Activated naive CD8-positive, alpha-beta T cell treated with anti-CD3 and anti-CD28 coated beads, Interleukin-2, amount 50 U/mL, for 24 hours (primary cell): ENCODE measurements around the gene RREB1.

ENCODE experiments used
- ATAC-seq: fragments of 150-1000 bp; cut with Tn5 transposase; one replicate; pipeline ENCODE4 v1.10.0; 2021
- DNase-seq: peaks from one replicate; pipeline ENCODE4 v3.0.0; 2021
- H3K27ac Mint-ChIP-seq: one replicate; pipeline ENCODE4 v1.8.0; 2021; ENCODE audit warnings: mild to moderate bottlenecking, mixed read lengths
- H3K27me3 Mint-ChIP-seq: one replicate; pipeline ENCODE4 v1.8.0; 2021; ENCODE audit warnings: mixed read lengths
- H3K36me3 Mint-ChIP-seq: one replicate; pipeline ENCODE4 v1.8.0; 2021; ENCODE audit warnings: low read depth, mixed read lengths
- H3K4me1 Mint-ChIP-seq: one replicate; pipeline ENCODE4 v1.8.0; 2021; ENCODE audit warnings: mixed read lengths
- H3K4me3 Mint-ChIP-seq: one replicate; pipeline ENCODE4 v1.8.0; 2021; ENCODE audit warnings: mild to moderate bottlenecking, moderate library complexity, mixed read lengths
- H3K9me3 Mint-ChIP-seq: one replicate; pipeline ENCODE4 v1.8.0; 2021; ENCODE audit warnings: mixed read lengths

RREB1 gene

DNA sequence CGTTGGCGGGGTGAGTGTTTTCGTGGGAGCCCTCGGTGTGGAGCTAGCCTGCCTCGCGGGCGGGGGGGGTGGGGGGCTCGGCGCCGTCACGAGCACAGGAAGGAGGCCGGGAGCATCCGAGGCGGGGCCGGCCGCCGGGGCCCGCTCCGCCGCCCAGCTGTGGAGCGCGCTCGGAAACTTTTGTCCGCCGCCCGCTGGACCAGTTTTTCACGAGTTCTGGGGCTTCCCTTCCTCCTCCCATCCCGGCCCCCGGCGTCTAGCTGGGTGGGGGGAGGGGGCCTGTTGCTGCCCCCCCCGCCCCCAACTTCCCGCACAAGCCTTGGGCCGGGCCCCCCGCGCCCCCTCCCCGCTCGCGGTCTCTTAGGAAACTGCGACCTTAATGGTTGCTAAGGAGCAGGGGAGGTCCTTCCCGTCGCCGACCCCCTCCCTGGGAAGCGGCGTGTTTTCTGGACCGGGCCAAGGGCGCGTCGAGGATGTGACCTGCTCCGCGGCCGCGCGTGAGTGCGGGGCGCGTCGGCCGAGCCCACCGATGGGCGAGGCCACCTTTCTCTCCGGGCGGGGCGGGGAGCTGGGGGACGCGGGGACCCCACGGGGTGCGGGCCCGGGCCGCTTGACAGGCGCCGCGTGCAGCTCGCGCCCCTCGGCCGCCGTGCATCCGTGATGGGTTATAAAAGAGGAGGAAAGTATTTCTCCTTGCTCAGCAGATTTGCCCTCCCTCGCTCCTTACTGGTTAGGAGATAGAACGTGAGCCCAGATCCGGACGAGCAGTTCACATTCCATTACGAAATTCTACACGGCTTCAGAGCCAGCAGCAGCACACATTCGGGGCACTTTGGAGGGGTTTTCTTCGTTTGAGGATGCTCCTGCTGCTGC is 1.4 kb downstream of the RREB1 start:
- DNase-seq (peak; percentile 46), ATAC-seq (peak; percentile 4)
- peaks cover 58% of the 10 kb centered on the region for H3K4me1 Mint-ChIP-seq
- peaks cover 2% of the 10 kb centered on the region for H3K36me3 Mint-ChIP-seq
- no peaks in the 10 kb centered on the region for H3K9me3 Mint-ChIP-seq
- peak overlapping the region; percentile 82 for H3K27ac Mint-ChIP-seq
- no peaks in the 10 kb centered on the region for H3K27me3 Mint-ChIP-seq
- peak overlapping the region; percentile 88 for H3K4me3 Mint-ChIP-seq

DNA sequence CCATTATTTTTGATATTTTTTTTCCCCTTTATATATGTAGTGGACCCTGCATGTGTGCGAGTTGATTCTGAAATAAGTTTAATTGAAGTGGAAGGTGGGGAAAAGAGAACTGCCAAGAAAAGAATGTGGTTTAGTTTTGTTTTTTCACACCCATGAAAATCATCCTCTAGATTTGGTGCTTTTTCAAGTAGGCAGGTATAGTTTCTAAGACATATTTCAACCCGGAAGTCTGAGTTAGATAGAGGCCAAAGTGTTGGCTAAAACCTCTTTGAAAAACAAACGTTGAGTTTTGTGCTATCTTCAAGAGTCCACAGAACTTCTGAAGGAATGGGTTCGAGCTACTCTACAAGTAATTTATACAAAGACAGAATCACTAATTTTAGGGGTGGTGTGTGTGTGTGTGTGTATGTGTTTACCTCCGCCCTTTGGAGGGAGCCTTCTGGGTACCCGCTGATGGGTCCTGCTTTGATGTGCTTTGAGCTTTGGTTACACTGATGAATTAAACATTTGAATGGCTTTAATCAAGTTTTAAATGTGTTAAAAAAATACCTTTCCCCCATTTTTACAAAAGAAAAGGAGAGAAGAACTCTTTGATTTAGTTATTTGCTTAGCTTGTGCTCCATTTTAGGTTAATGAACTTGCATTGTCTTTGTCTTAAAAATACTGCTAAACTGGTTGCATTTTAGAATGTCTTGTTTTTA is 2.5 kb downstream of the RREB1 start:
- peaks cover 69% of the 10 kb centered on the region for H3K4me1 Mint-ChIP-seq
- no peaks in the 10 kb centered on the region for H3K27me3 Mint-ChIP-seq
- H3K9me3 Mint-ChIP-seq: no peaks in the 10 kb centered on the region
- DNase-seq: no peak
- ATAC-seq: no peak
- H3K4me3 Mint-ChIP-seq: peak overlapping the region; percentile 88
- peak overlapping the region; percentile 82 for H3K27ac Mint-ChIP-seq
- peaks cover 2% of the 10 kb centered on the region for H3K36me3 Mint-ChIP-seq

DNA sequence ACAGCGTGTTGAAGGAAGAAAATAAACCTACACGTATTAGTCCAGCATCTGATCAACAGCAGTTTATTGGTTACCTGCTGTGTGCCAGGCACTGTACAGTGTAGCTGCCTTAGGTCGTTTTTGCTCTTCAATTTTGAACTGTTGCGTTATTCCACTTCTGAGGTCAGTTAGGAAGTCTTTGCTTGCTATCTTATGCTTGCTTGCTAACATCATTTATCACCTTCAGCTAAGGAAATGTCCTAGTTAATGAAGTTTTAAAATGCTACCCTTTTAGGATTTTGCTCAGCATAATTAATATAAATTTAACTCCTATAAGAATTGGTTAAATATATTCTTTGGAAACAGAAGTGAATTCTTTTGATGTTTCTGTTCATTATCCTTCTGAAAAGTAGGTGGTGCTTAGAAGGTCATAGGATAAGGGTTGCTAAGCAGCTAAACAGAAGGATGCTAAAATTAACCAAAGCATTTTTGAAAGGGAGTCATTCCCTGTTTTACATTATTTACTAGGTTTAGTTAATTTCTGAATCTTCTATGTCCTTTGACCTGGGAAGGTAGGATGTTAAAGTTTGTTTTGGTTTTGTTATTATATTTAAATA is 3.4 kb downstream of the RREB1 start:
- H3K4me3 Mint-ChIP-seq: no peak overlapping the region
- H3K27me3 Mint-ChIP-seq: no peaks in the 10 kb centered on the region
- no peaks in the 10 kb centered on the region for H3K9me3 Mint-ChIP-seq
- DNase-seq: no peak
- H3K4me1 Mint-ChIP-seq: peaks cover 73% of the 10 kb centered on the region
- H3K27ac Mint-ChIP-seq: no peak overlapping the region
- no peak for ATAC-seq
- H3K36me3 Mint-ChIP-seq: peaks cover 2% of the 10 kb centered on the region

- peaks cover 4% of the 10 kb centered on the region for H3K36me3 Mint-ChIP-seq
- ATAC-seq (no peak), DNase-seq (no peak)
- no peaks in the 10 kb centered on the region for H3K27me3 Mint-ChIP-seq
- peaks cover 76% of the 10 kb centered on the region for H3K4me1 Mint-ChIP-seq
- no peaks in the 10 kb centered on the region for H3K9me3 Mint-ChIP-seq
- H3K27ac Mint-ChIP-seq: peak overlapping the region; percentile 15
- peak overlapping the region; percentile 71 for H3K4me3 Mint-ChIP-seq
Measured at GRCh38 chr6:7112171-7112570, 4.4 kb downstream of the RREB1 start.

DNA sequence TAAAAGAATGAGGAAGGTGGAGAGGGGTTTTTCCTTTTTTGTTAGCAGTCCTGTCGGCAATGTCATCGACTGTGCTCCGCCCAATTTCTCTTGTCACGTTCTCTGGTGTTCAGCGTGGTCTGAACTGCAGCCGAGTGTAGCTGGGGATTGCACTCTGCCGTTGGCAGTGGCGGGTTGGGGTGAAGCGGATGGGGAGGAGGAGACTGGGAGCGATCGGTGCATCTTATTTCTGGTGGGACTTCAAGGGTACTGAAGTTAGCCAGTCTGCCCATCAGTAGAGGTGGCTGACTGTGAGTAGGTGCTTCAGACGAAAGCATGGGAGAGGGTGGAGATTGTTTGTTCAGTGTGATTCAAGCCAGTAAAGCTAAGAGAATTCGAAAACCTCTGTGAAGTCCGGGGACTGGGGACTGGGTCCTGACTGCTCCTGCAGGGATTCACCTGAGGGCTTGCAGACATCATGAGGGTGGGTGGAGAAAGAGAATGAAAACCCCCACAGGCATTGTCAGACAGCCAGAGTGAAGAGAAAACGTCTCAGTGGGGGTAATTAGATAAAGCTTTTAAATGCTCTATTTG is 5.1 kb downstream of the RREB1 start:
- Mint-ChIP-seq H3K4me3 (peak overlapping the region; percentile 71), H3K27ac (peak overlapping the region; percentile 67), H3K36me3 (peaks cover 4% of the 10 kb centered on the region), H3K4me1 (peaks cover 76% of the 10 kb centered on the region), H3K9me3 (no peaks in the 10 kb centered on the region), H3K27me3 (no peaks in the 10 kb centered on the region)
- DNase-seq (peak; percentile 44), ATAC-seq (peak; percentile 23)

GRCh38 chr6:7114744-7115458 is 7.1 kb downstream of the RREB1 start:
- peaks cover 83% of the 10 kb centered on the region for H3K4me1 Mint-ChIP-seq
- no peaks in the 10 kb centered on the region for H3K9me3 Mint-ChIP-seq
- H3K27me3 Mint-ChIP-seq: no peaks in the 10 kb centered on the region
- no peak overlapping the region for H3K4me3 Mint-ChIP-seq
- no peak overlapping the region for H3K27ac Mint-ChIP-seq
- ATAC-seq (no peak), DNase-seq (no peak)
- peaks cover 6% of the 10 kb centered on the region for H3K36me3 Mint-ChIP-seq

DNA sequence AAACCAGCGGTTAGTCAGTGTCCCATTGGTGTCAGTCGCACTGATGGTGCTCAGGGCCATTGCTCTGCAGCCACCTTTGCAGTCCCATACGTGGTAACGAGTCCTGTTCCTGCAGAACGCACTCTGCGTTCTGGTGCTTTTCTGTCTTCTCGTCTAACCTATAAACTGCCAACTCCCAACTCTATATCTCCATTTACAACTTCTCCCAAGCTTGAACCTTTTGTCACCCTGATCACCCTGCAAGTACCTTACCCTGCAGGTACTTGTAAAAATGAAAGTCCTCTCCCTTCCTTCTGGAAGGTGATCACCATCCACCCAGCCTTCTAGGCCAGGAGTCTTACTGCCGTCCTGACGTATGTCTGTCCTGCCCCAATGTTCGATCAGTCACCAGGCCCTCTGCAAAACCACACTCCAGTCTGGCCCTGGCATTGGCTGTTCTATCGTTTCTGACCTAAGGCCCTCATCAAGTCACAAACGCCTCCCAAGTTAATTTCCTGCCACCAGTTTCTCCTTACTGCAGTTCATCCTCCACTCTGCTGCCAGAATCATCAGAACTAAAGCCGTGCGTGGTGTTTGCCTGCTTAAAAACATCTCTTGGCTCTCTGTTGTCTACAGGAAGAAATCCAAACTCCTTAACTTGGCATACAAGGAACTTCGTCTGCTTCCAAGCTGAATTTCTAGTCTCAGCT is 7.9 kb downstream of the RREB1 start:
- ATAC-seq: no peak
- no peak overlapping the region for H3K4me3 Mint-ChIP-seq
- peaks cover 75% of the 10 kb centered on the region for H3K4me1 Mint-ChIP-seq
- H3K9me3 Mint-ChIP-seq: no peaks in the 10 kb centered on the region
- no peaks in the 10 kb centered on the region for H3K27me3 Mint-ChIP-seq
- peaks cover 12% of the 10 kb centered on the region for H3K36me3 Mint-ChIP-seq
- DNase-seq: no peak
- peak overlapping the region; percentile 30 for H3K27ac Mint-ChIP-seq

DNA sequence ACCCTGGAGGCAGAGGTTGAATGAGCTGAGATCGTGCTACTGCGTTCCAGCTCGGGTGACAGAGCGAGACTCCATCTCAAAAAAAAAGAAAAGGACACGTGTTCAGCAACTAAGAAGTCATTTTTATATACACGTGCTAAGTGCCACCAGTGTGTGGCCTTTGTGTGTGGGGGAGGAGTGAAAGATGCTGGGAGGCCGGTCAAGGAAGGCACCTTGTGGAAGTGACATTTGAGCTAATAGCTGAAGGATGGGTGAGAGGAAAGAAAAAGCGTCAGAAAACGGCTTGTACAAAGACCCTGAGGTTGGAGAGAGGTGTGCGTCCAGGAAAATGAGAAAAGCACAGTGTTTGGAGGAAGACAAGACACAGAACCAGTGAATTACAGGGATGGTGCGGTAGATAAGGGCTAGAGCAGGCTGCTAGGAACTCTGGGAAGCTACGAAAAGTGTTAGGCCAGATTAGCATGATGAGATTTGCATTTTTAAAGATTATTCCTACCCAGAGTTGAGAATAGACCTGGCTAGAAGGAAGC is 11.6 kb downstream of the RREB1 start:
- Mint-ChIP-seq H3K4me3 (no peak overlapping the region), H3K27ac (peak overlapping the region; percentile 16), H3K4me1 (peaks cover 48% of the 10 kb centered on the region), H3K9me3 (no peaks in the 10 kb centered on the region), H3K36me3 (peaks cover 21% of the 10 kb centered on the region), H3K27me3 (no peaks in the 10 kb centered on the region)
- DNase-seq: no peak
- ATAC-seq: no peak

GRCh38 chr6:7121700-7122241 is 14.0 kb downstream of the RREB1 start:
- ATAC-seq (no peak), DNase-seq (no peak)
- Mint-ChIP-seq H3K4me1 (peaks cover 45% of the 10 kb centered on the region), H3K27me3 (no peaks in the 10 kb centered on the region), H3K4me3 (no peak overlapping the region), H3K36me3 (peaks cover 37% of the 10 kb centered on the region), H3K27ac (no peak overlapping the region), H3K9me3 (no peaks in the 10 kb centered on the region)

DNA sequence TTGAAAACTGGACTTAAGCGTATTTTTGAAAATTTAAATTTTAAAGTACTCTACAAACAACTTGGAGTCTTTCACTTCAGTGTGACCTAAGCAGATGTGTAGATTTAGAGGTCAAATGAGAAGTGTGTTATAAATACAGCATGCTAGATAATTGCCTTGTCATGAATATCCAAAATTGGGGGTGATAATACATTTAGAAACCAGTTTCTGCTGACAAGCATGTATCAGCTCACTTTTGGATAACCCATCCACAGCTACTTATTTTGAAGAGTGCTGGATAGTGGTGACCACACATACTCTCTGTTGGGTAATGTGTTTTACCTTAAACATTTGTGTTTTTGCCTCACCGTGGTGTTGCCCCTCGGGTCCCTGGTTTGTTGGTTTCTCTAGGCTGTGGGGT is 14.9 kb downstream of the RREB1 start:
- DNase-seq (no peak), ATAC-seq (no peak)
- Mint-ChIP-seq H3K36me3 (peaks cover 36% of the 10 kb centered on the region), H3K4me1 (peaks cover 50% of the 10 kb centered on the region), H3K27me3 (no peaks in the 10 kb centered on the region), H3K4me3 (no peak overlapping the region), H3K27ac (no peak overlapping the region), H3K9me3 (no peaks in the 10 kb centered on the region)

- Mint-ChIP-seq H3K36me3 (peaks cover 41% of the 10 kb centered on the region), H3K27me3 (no peaks in the 10 kb centered on the region), H3K9me3 (no peaks in the 10 kb centered on the region), H3K4me3 (no peak overlapping the region), H3K27ac (no peak overlapping the region), H3K4me1 (peaks cover 59% of the 10 kb centered on the region)
- ATAC-seq (no peak), DNase-seq (no peak)
Measured at GRCh38 chr6:7124114-7124513, 16.4 kb downstream of the RREB1 start.

- no peaks in the 10 kb centered on the region for H3K27me3 Mint-ChIP-seq
- no peak overlapping the region for H3K27ac Mint-ChIP-seq
- ATAC-seq: peak; percentile 48
- peaks cover 59% of the 10 kb centered on the region for H3K4me1 Mint-ChIP-seq
- peaks cover 39% of the 10 kb centered on the region for H3K36me3 Mint-ChIP-seq
- DNase-seq: no peak
- H3K9me3 Mint-ChIP-seq: no peaks in the 10 kb centered on the region
- H3K4me3 Mint-ChIP-seq: no peak overlapping the region
Measured at GRCh38 chr6:7124636-7125035, 16.9 kb downstream of the RREB1 start.

DNA sequence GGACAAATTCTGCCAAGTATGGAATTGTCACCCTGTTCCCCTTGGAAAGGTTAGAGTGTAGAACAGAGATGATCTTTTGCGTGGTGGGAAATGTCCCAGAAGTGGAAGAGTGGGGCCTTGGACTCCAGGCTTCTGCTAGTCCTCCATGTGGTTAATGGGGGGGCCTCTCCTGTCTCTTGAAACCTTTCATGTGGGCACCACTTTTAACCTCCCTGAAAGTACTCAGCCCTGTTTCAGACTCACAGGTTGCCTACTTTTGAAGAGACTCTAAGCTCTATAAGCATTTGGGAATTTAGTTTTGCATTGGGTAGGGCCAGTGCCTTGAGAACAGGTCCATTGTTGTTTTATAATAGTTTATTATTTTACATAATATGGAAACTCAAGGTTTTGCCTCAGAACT is 17.5 kb downstream of the RREB1 start:
- H3K27ac Mint-ChIP-seq: no peak overlapping the region

More for the DNA sequence above, 17.5 kb downstream of the RREB1 start:
- H3K9me3 Mint-ChIP-seq: no peaks in the 10 kb centered on the region
- H3K4me1 Mint-ChIP-seq: peaks cover 64% of the 10 kb centered on the region
- peaks cover 36% of the 10 kb centered on the region for H3K36me3 Mint-ChIP-seq
- no peak overlapping the region for H3K4me3 Mint-ChIP-seq
- ATAC-seq (no peak), DNase-seq (no peak)
- no peaks in the 10 kb centered on the region for H3K27me3 Mint-ChIP-seq
